NCI-H1417 (cell line): ENCODE data around the gene TET2.

Experiments
- DNase-seq, 3 experiments: peaks; one replicate each; lab custom pipeline; 2025; lab: John Stamatoyannopoulos, UW

The TET2 gene

GRCh38 chr4:105140684-105141490 is 5.8 kb upstream of the TET2 start:
- peak in 2 of 3 experiments; percentile 14 to 43 for DNase-seq

- no peak for DNase-seq
Observed at GRCh38 chr4:105145156-105145902, 1.3 kb upstream of the TET2 start.

- DNase-seq, result no peak
Observed at GRCh38 chr4:105145903-105146275, 787 bp upstream of the TET2 start.

- DNase-seq, result no peak
Observed at GRCh38 chr4:105147016-105147552, 408 bp downstream of the TET2 start.

- DNase-seq, result peak; percentile 13 to 84 (median 71)
Observed at GRCh38 chr4:105147553-105148161, 981 bp downstream of the TET2 start.

- DNase-seq, result no peak
Observed at GRCh38 chr4:105148356-105148755, 1.7 kb downstream of the TET2 start.

GRCh38 chr4:105148776-105149175 is 2.1 kb downstream of the TET2 start:
- DNase-seq, result peak in 1 of 3 experiments; percentile 22

DNA sequence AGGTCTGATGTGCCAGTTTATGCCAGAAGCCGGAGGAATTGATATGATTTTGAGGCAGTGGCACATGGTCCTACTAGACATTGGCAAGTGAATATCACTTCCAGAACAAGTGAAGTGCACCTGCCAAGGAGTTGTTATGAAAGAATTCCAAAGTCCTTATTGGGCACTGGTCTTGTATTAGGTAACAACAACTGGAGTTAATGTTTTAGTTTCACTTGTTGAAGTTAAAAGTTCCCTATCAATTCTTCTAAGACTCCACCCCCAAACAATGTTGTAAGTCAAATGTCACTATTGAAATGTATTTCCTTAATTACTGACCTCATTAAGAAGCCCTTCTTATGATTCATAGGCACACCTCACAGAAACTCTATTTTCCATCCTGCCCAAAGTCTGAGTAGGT is 3.1 kb downstream of the TET2 start:
- no peak for DNase-seq

DNA sequence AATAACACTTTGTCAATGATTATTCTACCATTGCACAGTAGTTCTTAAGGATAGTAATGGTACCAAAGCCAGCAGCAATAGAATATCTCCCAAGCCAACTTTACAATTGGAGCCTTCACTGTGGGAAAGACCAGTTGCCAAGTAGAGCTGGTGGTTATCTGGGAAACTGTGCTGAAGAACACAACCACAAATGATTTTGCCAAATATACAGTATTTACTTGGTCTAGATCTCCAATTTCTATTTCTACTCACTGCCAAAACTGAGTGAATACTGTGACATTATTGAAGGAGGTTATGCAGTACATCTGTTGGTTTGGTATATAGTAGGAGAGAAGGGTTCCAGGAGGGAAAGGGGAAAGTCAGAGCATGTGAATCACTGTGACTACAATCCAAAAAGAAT is 3.8 kb downstream of the TET2 start:
- no peak for DNase-seq

DNA sequence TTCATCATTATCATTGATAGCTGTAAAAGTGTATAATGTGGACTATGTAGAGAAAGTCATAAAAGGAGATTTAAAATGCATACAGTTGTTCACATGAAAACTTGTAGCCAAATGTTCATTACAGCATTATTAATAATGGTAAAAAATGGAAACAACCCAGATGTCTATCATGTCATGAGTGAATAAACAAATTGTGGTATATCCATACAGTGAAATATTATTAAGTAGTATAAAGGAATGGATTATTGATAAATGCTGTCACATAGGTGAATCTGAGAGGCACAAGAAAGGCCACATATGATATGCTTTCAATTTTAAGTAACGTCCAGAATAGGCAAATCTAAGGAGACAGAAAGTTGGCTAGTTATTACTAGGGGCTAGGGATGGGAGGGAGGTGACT is 7.1 kb downstream of the TET2 start:
- no peak for DNase-seq

DNA sequence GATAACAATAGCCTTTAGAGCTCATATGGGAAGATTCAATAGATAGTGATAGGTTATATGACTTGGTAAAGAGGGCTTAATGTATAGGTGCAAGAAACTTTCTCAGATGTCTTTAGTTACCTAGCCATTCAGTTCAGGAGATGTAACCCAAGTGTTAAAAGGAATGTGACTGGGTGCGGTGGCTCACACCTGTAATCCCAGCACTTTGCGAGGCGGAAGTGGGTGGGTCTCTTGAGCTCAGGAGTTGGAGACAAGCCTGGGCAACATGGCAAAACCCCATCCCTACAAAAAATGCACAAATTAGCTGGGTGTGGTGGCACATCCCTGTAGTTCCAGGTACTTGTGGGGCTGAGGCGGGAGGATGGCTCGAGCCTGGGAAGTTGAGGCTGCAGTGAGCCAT is 7.9 kb downstream of the TET2 start:
- no peak for DNase-seq

DNA sequence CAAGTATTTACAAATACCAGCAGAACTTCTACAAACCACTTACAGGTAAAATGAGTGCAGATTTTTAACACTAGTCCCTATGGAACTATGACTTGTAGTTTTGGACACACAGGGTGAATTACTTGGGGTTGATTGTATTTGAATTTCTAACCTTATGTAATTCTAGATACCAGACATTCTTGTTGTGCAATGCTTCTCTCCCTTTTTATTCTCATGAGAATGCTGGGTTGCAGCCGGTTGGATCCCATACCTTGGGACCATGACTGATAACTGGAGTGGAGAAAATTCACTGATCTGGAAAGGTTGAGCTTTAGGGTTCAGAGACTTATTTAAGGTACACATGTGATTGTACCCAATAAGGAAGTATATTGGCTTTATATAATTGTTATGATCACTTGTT is 8.8 kb downstream of the TET2 start:
- no peak for DNase-seq

DNA sequence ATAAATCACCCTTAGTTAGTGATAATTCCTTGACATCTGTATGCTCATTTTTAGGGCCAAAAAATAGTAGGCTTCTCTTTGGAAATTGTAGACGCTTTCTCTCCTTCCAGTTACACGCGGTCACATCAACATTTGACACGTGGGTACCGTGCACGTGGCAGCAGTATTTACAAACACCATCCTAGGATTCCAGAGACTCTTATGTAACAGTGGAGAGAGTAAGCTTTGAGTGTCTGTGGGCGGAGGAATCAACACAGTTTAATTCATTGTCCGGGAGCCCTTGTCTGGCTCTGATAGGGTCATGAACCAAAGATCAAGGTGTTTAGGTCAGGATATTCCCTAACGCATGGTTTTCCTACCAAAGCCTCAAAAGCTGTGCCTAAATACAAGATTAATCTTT is 12.2 kb downstream of the TET2 start:
- DNase-seq, result no peak

DNA sequence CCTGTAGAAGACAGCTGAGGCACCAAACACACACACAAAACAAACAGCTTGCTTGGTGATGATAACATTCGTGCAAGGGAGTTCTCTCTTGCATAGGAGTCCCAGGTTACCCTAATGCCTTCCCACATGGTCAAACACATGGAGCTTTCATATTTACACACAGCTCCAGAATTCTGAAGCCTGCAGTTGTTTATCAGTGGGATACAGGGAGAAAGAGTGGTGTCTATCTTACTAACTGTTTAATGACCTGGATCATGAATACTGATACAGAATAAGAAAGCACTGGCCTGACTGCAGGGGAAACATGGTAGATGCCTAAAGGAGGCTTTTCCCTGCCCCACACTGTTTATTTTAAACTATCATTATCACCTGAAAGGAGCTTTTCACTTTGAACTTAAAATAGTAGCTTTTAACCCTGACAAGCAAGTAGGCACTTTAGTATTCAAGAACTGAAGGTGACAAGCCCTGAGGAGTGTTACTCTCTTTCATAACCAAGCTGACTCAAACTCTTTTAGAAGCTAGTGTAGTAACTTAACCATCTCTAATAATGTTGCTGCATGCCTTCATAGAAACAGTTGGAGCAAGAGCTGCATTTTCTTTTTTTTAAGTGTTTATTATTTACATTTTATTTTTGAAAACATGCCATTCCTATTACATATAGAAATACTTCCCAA is 15.6 kb downstream of the TET2 start:
- DNase-seq, result peak in 1 of 3 experiments; percentile 23

GRCh38 chr4:105164548-105164947 is 17.9 kb downstream of the TET2 start:
- DNase-seq, result no peak

DNA sequence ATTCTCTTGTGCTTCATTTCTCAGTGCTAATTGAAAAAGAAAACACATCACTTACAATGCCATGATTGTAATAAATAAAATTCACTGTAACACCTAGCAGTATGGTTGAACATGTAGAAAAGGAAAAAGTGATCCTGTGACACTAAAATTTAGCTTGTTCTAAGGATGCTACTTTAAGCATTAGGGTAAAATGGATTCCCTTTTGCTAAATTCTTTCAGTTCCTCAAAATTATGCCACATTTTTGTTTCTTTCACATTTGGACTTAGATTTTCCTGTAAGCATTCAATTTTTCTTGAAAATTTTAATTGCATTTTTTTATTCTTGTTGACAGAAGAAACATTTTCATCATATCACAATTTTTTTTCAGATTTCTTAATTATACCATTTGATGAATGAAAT is 19.4 kb downstream of the TET2 start:
- no peak for DNase-seq

DNA sequence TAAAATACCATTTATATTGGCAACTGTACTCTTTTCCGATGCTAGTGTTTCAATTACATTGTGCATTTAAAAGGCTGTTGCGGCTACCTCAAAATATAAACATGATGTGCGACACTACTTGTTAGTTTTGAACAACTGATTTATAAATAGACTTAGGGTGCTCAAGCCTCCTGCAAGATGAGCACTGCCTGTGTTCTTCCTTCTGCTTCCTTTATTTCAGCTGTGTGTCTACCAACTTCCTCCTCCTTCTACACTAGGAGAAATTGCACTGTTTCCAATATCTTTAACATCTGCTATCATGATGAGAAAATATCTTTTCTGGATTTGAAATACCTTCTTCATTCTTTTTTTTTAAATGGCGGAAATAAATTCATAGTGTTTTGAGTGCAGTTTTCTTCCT is 24.0 kb downstream of the TET2 start:
- no peak for DNase-seq

DNA sequence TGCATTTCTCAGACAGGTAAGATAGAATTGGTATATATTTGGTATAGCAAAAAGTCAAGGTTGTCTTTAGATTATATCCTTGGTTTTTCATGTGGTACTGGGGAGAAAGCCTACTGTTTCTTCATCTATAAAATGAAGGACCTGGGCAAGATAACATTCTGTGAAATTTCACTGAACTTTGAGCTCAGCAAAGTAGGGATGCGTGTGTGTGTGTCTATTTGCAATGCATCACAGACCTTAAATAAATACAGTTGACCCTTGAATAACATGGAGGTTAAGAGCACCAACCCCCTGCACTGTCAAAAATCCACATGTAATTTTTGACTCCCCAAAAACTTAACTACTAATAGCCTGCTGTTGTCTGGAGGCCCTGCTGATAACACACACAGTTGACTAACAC is 25.2 kb downstream of the TET2 start:
- no peak for DNase-seq

- DNase-seq, result no peak
Observed at GRCh38 chr4:105174098-105174497, 27.4 kb downstream of the TET2 start.

DNA sequence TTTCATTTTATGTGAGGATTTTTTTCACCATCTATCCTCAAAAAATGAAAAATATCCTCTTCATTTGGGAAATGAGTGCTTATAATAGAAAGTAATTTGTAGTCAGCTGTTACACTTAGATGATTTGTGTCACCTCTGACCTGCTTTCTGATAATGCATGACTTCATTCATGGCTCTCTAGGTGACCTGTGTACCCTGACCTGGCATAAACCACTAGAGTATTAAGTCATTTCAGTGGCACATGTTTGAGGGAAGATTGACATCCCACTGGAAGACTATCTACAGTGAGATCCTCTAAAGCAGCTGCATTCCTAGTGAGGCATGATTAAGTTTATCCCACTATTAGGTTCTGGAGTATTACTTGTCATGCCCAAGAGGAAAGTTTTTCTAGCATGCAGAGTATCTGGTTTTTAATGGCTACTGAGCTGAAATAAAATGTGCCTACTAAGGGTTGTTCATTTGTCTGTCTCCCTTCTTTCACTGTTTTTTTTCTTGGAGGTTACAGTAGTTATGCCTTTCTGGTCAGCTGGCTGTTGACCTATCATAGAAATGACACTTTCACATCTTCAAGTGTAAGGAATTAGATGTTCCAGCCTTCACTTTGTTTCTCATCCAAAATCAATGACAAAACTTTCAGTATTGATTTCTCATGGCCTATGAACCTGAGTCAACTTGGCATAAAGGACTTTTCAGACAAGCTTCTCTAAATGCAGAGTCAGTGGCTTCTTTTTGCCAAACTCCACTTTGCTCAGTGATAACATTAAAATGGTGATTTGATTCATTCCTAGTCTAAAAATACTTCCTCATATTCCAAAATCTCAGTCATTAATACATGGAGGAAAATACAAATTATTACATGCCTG is 33.1 kb downstream of the TET2 start:
- DNase-seq, result no peak

DNA sequence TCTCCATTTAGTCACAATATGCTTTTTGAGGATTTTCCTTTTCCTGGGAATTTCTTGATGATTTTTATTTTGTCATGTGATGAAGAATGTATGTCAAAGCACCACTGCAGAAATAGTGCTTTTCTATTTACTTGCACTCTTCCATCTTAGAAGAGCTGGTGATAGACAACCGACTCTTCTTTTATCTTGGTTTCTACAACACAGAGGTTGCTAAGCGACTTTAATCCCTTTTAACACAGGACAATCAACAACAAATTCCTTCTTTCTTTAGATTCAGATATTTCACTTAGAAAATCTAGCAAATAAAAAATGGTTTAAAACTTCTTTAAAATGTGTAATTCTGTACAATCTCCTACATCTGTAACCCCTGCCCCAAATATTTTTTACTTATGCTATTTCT is 34.6 kb downstream of the TET2 start:
- DNase-seq, result no peak
